Measurements from ENCODE around the gene OR5K3.

OR5K3 gene

GRCh38 chr3:98434412-98434811 lies 43.9 kb downstream of the OR5K3 start:
- no peak for DNase-seq

- no peak for DNase-seq
Measured at GRCh38 chr3:98440283-98440682, 49.8 kb downstream of the OR5K3 start.
